BLaER1 treated with 17β-estradiol and CSF1 and Interleukin-3, amounts not matched to agents 10 nM and 100 nM (cell line): Measurements from ENCODE around the gene HORMAD2.

Experiments used
- H3K27ac ChIP-seq, 11 experiments: shearing (Covaris generic); formaldehyde crosslinking; 2 replicates each; pipeline ENCODE4 v1.8.1; 2022
- H3K27me3 ChIP-seq, 11 experiments: shearing (Covaris generic); formaldehyde crosslinking; 2 replicates each; pipeline ENCODE4 v1.8.1; 2022
- H3K36me3 ChIP-seq, 11 experiments: shearing (Covaris generic); formaldehyde crosslinking; 2 replicates each; pipeline ENCODE4 v1.8.1; 2022
- H3K4me1 ChIP-seq, 10 experiments: shearing (Covaris generic); formaldehyde crosslinking; 2 replicates each; pipeline ENCODE4 v1.8.1; 2022
- H3K4me2 ChIP-seq, 11 experiments: shearing (Covaris generic); formaldehyde crosslinking; 2 replicates each; pipeline ENCODE4 v1.8.1; 2022
- H3K4me3 ChIP-seq, 10 experiments: shearing (Covaris generic); formaldehyde crosslinking; 2 replicates each; pipeline ENCODE4 v1.8.1; 2022
- H3K9ac ChIP-seq, 11 experiments: shearing (Covaris generic); formaldehyde crosslinking; 2 replicates each; pipeline ENCODE4 v1.8.1; 2022
- H3K9me3 ChIP-seq, 11 experiments: shearing (Covaris generic); formaldehyde crosslinking; replicated peaks in 1 of 11; 2 replicates each; pipeline ENCODE4 v1.8.1; 2022
- H4K20me1 ChIP-seq, 11 experiments: shearing (Covaris generic); formaldehyde crosslinking; 2 replicates each; pipeline ENCODE4 v1.8.1; 2022
- Cebpa-rat ChIP-seq, 11 experiments: shearing (Covaris generic); IDR thresholded peaks; 2 replicates each; pipeline ENCODE4 v1.8.1; 2022

Gene HORMAD2

GRCh38 chr22:30158744-30159500 lies 78.7 kb downstream of the HORMAD2 start:
- Histone ChIP-seq H3K4me2 (no peak overlapping the region), H3K9me3 (no peaks in the 10 kb centered on the region), H3K27me3 (no peaks in the 10 kb centered on the region), H3K36me3 (no peaks in the 10 kb centered on the region), H3K9ac (no peak overlapping the region), H4K20me1 (no peaks in the 10 kb centered on the region), H3K4me1 (peaks cover 0 to 5% (median 0%) of the 10 kb centered on the region in 10 experiments; a peak in 1 of 20 replicates), H3K27ac (no peak overlapping the region), H3K4me3 (no peak overlapping the region)
- no peak for TF ChIP-seq Cebpa-rat (IDR thresholded peaks at IDR 0.05)

GRCh38 chr22:30159561-30160353 lies 79.5 kb downstream of the HORMAD2 start:
- Histone ChIP-seq H3K9me3 (no peaks in the 10 kb centered on the region), H3K4me1 (peaks cover 0 to 5% (median 0%) of the 10 kb centered on the region in 10 experiments; a peak in 1 of 20 replicates), H3K4me3 (no peak overlapping the region), H3K27ac (no peak overlapping the region), H4K20me1 (no peaks in the 10 kb centered on the region), H3K27me3 (no peaks in the 10 kb centered on the region), H3K9ac (no peak overlapping the region), H3K4me2 (no peak overlapping the region; a peak in 1 of 22 replicates), H3K36me3 (no peaks in the 10 kb centered on the region)
- TF ChIP-seq Cebpa-rat (IDR thresholded peaks at IDR 0.05) = no peak

GRCh38 chr22:30161051-30161469 lies 80.8 kb downstream of the HORMAD2 start:
- no peak overlapping the region for H3K27ac ChIP-seq
- TF ChIP-seq Cebpa-rat (IDR thresholded peaks at IDR 0.05) = no peak
- H3K9ac ChIP-seq = no peak overlapping the region
- no peaks in the 10 kb centered on the region for H4K20me1 ChIP-seq
- H3K4me3 ChIP-seq = no peak overlapping the region
- peaks cover 0 to 5% (median 0%) of the 10 kb centered on the region in 10 experiments; a peak in 1 of 20 replicates for H3K4me1 ChIP-seq
- H3K36me3 ChIP-seq = no peaks in the 10 kb centered on the region
- no peaks in the 10 kb centered on the region for H3K27me3 ChIP-seq
- H3K9me3 ChIP-seq = no peaks in the 10 kb centered on the region
- H3K4me2 ChIP-seq = no peak overlapping the region

GRCh38 chr22:30167296-30167695 lies 87.0 kb downstream of the HORMAD2 start:
- no peak overlapping the region for H3K4me2 ChIP-seq
- TF ChIP-seq Cebpa-rat (IDR thresholded peaks at IDR 0.05) = no peak

GRCh38 chr22:30167734-30168133 lies 87.5 kb downstream of the HORMAD2 start:
- H3K4me3 ChIP-seq = no peak overlapping the region
- no peaks in the 10 kb centered on the region for H3K9me3 ChIP-seq
- no peaks in the 10 kb centered on the region for H3K4me1 ChIP-seq
- H4K20me1 ChIP-seq = no peaks in the 10 kb centered on the region
- H3K27ac ChIP-seq = no peak overlapping the region
- no peak overlapping the region for H3K4me2 ChIP-seq
- H3K36me3 ChIP-seq = no peaks in the 10 kb centered on the region
- H3K9ac ChIP-seq = no peak overlapping the region
- TF ChIP-seq Cebpa-rat (IDR thresholded peaks at IDR 0.05) = no peak
- H3K27me3 ChIP-seq = no peaks in the 10 kb centered on the region

More at GRCh38 chr22:30167296-30167695, 87.0 kb downstream of the HORMAD2 start:
- H3K27ac ChIP-seq = no peak overlapping the region
- no peak overlapping the region for H3K9ac ChIP-seq
- no peaks in the 10 kb centered on the region for H3K27me3 ChIP-seq
- H4K20me1 ChIP-seq = no peaks in the 10 kb centered on the region
- H3K36me3 ChIP-seq = no peaks in the 10 kb centered on the region
- H3K4me3 ChIP-seq = no peak overlapping the region
- H3K9me3 ChIP-seq = no peaks in the 10 kb centered on the region
- no peaks in the 10 kb centered on the region for H3K4me1 ChIP-seq

GRCh38 chr22:30169002-30169401 lies 88.7 kb downstream of the HORMAD2 start:
- TF ChIP-seq Cebpa-rat (IDR thresholded peaks at IDR 0.05) = no peak
- Histone ChIP-seq H3K27ac (no peak overlapping the region), H4K20me1 (no peaks in the 10 kb centered on the region)

GRCh38 chr22:30170129-30170528 lies 89.9 kb downstream of the HORMAD2 start:
- no peak overlapping the region for H3K27ac ChIP-seq
- no peak overlapping the region for H3K4me2 ChIP-seq
- no peaks in the 10 kb centered on the region for H3K36me3 ChIP-seq
- no peak overlapping the region for H3K9ac ChIP-seq
- H4K20me1 ChIP-seq = no peaks in the 10 kb centered on the region
- no peaks in the 10 kb centered on the region for H3K27me3 ChIP-seq
- H3K9me3 ChIP-seq = no peaks in the 10 kb centered on the region
- no peaks in the 10 kb centered on the region for H3K4me1 ChIP-seq
- no peak for TF ChIP-seq Cebpa-rat (IDR thresholded peaks at IDR 0.05)
- no peak overlapping the region for H3K4me3 ChIP-seq

More at GRCh38 chr22:30169002-30169401, 88.7 kb downstream of the HORMAD2 start:
- Histone ChIP-seq H3K36me3 (no peaks in the 10 kb centered on the region), H3K4me3 (no peak overlapping the region), H3K9ac (no peak overlapping the region), H3K4me1 (no peaks in the 10 kb centered on the region), H3K9me3 (no peaks in the 10 kb centered on the region), H3K27me3 (no peaks in the 10 kb centered on the region), H3K4me2 (no peak overlapping the region)

- Histone ChIP-seq H4K20me1 (no peaks in the 10 kb centered on the region), H3K27me3 (no peaks in the 10 kb centered on the region), H3K36me3 (no peaks in the 10 kb centered on the region), H3K9me3 (no peaks in the 10 kb centered on the region), H3K9ac (no peak overlapping the region), H3K4me1 (peaks cover 0 to 5% (median 0%) of the 10 kb centered on the region in 10 experiments; a peak in 2 of 20 replicates), H3K4me3 (no peak overlapping the region), H3K27ac (no peak overlapping the region), H3K4me2 (no peak overlapping the region)
- TF ChIP-seq Cebpa-rat (IDR thresholded peaks at IDR 0.05) = no peak
Observed at GRCh38 chr22:30171008-30171407, 90.7 kb downstream of the HORMAD2 start.

- Histone ChIP-seq H3K27ac (no peak overlapping the region), H3K9me3 (no peaks in the 10 kb centered on the region), H4K20me1 (no peaks in the 10 kb centered on the region), H3K4me2 (0 out of 22 replicates have a peak overlapping the region, but pooled peaks of 1 of the 11 experiments have one; percentile 17), H3K36me3 (no peaks in the 10 kb centered on the region), H3K4me3 (no peak overlapping the region), H3K4me1 (peaks cover 0 to 6% (median 0%) of the 10 kb centered on the region in 10 experiments; a peak in 2 of 20 replicates), H3K27me3 (no peaks in the 10 kb centered on the region), H3K9ac (no peak overlapping the region)
- no peak for TF ChIP-seq Cebpa-rat (IDR thresholded peaks at IDR 0.05)
Observed at GRCh38 chr22:30175690-30176288, 95.5 kb downstream of the HORMAD2 start.
